ENCODE measurements around the gene ARHGEF39.

The ARHGEF39 gene

GRCh38 chr9:35611230-35611797 lies 53.7 kb downstream of the ARHGEF39 start:
- Histone ChIP-seq H3K36me3 (ENCODE audit: control insufficient read depth, insufficient read depth, low read length) (peaks cover 23% of the 10 kb centered on the region), H3K9me3 (ENCODE audit: control insufficient read depth, low read length) (no peaks in the 10 kb centered on the region), H3K4me3 (ENCODE audit: insufficient read depth, low read depth, low read length, poor library complexity, severe bottlenecking) (no peak overlapping the region), H3K27ac (ENCODE audit: insufficient read depth, low read length, poor library complexity, severe bottlenecking) (no peak overlapping the region), H3K27me3 (replicated peaks; ENCODE audit: control insufficient read depth, insufficient read depth, low read length, poor library complexity, severe bottlenecking) (no peaks in the 10 kb centered on the region), H3K4me1 (ENCODE audit: control insufficient read depth, insufficient read depth, low read length, poor library complexity, severe bottlenecking) (peaks cover 6% of the 10 kb centered on the region)
- peak in 2 of 3 donors; percentile 22 to 27 for DNase-seq

- DNase-seq: no peak
- Histone ChIP-seq H3K27ac (ENCODE audit: insufficient read depth, low read length, poor library complexity, severe bottlenecking) (no peak overlapping the region), H3K4me3 (ENCODE audit: insufficient read depth, low read depth, low read length, poor library complexity, severe bottlenecking) (no peak overlapping the region), H3K27me3 (replicated peaks; ENCODE audit: control insufficient read depth, insufficient read depth, low read length, poor library complexity, severe bottlenecking) (no peaks in the 10 kb centered on the region), H3K36me3 (ENCODE audit: control insufficient read depth, insufficient read depth, low read length) (peaks cover 23% of the 10 kb centered on the region), H3K4me1 (ENCODE audit: control insufficient read depth, insufficient read depth, low read length, poor library complexity, severe bottlenecking) (peaks cover 14% of the 10 kb centered on the region), H3K9me3 (ENCODE audit: control insufficient read depth, low read length) (no peaks in the 10 kb centered on the region)
Measured at GRCh38 chr9:35609820-35610163, 55.2 kb downstream of the ARHGEF39 start.

Data from effector memory CD4-positive, alpha-beta T cell (primary cell).